Measurements from ENCODE around the gene ZFP91. TPM values are rescaled to one million over a fixed set of nuclear protein-coding genes. Genes with fewer than 3 reads are reported as not detected.
A peak's percentile ranks its signal among the peaks of the same experiment; 100 is the strongest.

Gene ZFP91
- total RNA-seq, 2 experiments from 2014 or later, result 46.5 to 46.7 TPM

DNA sequence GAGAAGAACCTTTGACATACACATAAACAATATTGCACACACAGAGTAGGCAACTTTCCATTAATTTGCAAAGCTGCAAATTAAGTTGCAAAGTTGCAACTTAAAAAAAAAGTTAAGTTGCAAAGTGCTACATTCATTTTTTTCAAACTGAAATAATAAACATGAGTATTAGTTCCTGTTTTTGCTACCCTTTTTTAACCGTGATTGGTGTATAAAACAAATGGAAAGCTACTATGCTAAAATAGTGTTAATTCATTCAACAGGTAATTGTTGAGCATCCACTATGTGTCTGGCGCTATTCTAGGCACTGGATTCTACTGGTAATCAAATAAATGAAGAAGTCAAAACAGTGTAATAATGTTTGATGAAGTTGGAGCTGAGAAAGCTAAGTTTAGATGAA lies 8.1 kb downstream of the ZFP91 start:
- ATAC-seq (ENCODE audit: poor library complexity), result no peak
- intact Hi-C loops (cut with DNase I, micrococcal nuclease), result loop anchor here in 1 of 2 experiments (10.0 kb wide), 2 partner anchors 872 to 1262 kb away; partner anchors contain the start of genes MED19, TMX2 and TNKS1BP1
- no peaks in the 10 kb centered on the region for H3K27me3 ChIP-seq (ENCODE audit: control insufficient read depth in 1 of 2, insufficient read depth in 2 of 2, low read length in 2 of 2)
- no peaks in the 10 kb centered on the region for H3K4me1 ChIP-seq (ENCODE audit: insufficient read depth, low read length)
- CTCF ChIA-PET, result interaction anchor here (2.9 kb wide), 1 partner anchor 19 kb away, joined by 13 read pairs; no protein-coding TSS in a partner anchor
- no peaks in the 10 kb centered on the region for H3K9me3 ChIP-seq (ENCODE audit: control insufficient read depth in 1 of 2, insufficient read depth in 1 of 2, low read length in 2 of 2)
- Mint-ChIP-seq H3K36me3 (ENCODE audit: low read depth) (peaks cover 64% of the 10 kb centered on the region), H3K27me3 (no peaks in the 10 kb centered on the region), H3K9me3 (no peaks in the 10 kb centered on the region), H3K4me1 (ENCODE audit: low read depth) (peaks cover 70% of the 10 kb centered on the region), H3K4me3 (no peak overlapping the region), H3K27ac (no peak overlapping the region)
- POLR2A ChIA-PET, result no interaction called here
- TF ChIP-seq, protein P1, sequence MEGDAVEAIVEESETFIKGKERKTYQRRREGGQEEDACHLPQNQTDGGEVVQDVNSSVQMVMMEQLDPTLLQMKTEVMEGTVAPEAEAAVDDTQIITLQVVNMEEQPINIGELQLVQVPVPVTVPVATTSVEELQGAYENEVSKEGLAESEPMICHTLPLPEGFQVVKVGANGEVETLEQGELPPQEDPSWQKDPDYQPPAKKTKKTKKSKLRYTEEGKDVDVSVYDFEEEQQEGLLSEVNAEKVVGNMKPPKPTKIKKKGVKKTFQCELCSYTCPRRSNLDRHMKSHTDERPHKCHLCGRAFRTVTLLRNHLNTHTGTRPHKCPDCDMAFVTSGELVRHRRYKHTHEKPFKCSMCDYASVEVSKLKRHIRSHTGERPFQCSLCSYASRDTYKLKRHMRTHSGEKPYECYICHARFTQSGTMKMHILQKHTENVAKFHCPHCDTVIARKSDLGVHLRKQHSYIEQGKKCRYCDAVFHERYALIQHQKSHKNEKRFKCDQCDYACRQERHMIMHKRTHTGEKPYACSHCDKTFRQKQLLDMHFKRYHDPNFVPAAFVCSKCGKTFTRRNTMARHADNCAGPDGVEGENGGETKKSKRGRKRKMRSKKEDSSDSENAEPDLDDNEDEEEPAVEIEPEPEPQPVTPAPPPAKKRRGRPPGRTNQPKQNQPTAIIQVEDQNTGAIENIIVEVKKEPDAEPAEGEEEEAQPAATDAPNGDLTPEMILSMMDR (IDR thresholded peaks at IDR 0.05), result no peak
- H3K27ac ChIP-seq (ENCODE audit: low read depth in 1 of 2, low read length in 2 of 2), result no peak overlapping the region
- H3K4me3 ChIP-seq (ENCODE audit: low read length), result no peak overlapping the region
- peaks cover 27% of the 10 kb centered on the region for H3K36me3 ChIP-seq (ENCODE audit: insufficient read depth, low read length)
- no peak for DNase-seq

DNA sequence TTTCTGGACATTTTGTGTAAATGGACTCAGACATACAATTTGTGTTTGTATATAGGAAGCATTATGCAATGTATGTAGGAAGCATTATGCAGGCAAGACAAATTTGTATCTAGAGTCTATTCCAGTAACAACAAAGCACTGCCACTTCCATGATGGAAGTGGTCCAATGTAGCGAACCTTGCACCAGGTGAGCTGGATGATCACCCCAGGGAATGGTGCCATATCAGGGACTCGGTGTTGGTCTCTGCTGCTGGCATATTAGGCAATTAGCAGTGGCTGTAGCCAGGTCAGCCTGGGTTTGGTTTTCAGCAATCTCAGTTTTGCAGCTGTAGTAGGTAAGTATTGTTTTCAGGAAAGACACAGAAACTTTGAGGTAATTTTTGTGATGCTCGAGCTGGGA lies 12.8 kb downstream of the ZFP91 start:
- H3K4me3 ChIP-seq (ENCODE audit: low read length), result no peak overlapping the region
- H3K27me3 Mint-ChIP-seq, result no peaks in the 10 kb centered on the region
- intact Hi-C loops (cut with DNase I, micrococcal nuclease), result no loop called here
- H3K36me3 Mint-ChIP-seq (ENCODE audit: low read depth), result peaks cover 57% of the 10 kb centered on the region
- POLR2A ChIA-PET, result interaction anchor here (1.2 kb wide), 1 partner anchor 23 kb away, joined by 3 read pairs; no protein-coding TSS in a partner anchor
- no peaks in the 10 kb centered on the region for H3K27me3 ChIP-seq (ENCODE audit: control insufficient read depth in 1 of 2, insufficient read depth in 2 of 2, low read length in 2 of 2)
- H3K27ac Mint-ChIP-seq, result peak overlapping the region; percentile 5
- peaks cover 79% of the 10 kb centered on the region for H3K4me1 Mint-ChIP-seq (ENCODE audit: low read depth)
- CTCF ChIA-PET, result no interaction called here
- H3K36me3 ChIP-seq (ENCODE audit: insufficient read depth, low read length), result peaks cover 29% of the 10 kb centered on the region
- no peak overlapping the region for H3K27ac ChIP-seq (ENCODE audit: low read depth in 1 of 2, low read length in 2 of 2)
- TF ChIP-seq, protein P1 (IDR thresholded peaks at IDR 0.05), result no peak
- ATAC-seq (ENCODE audit: poor library complexity) (no peak), DNase-seq (no peak)
- H3K9me3 ChIP-seq (ENCODE audit: control insufficient read depth in 1 of 2, insufficient read depth in 1 of 2, low read length in 2 of 2), result no peaks in the 10 kb centered on the region
- no peak overlapping the region for H3K4me3 Mint-ChIP-seq
- H3K4me1 ChIP-seq (ENCODE audit: insufficient read depth, low read length), result peaks cover 14% of the 10 kb centered on the region
- no peaks in the 10 kb centered on the region for H3K9me3 Mint-ChIP-seq

DNA sequence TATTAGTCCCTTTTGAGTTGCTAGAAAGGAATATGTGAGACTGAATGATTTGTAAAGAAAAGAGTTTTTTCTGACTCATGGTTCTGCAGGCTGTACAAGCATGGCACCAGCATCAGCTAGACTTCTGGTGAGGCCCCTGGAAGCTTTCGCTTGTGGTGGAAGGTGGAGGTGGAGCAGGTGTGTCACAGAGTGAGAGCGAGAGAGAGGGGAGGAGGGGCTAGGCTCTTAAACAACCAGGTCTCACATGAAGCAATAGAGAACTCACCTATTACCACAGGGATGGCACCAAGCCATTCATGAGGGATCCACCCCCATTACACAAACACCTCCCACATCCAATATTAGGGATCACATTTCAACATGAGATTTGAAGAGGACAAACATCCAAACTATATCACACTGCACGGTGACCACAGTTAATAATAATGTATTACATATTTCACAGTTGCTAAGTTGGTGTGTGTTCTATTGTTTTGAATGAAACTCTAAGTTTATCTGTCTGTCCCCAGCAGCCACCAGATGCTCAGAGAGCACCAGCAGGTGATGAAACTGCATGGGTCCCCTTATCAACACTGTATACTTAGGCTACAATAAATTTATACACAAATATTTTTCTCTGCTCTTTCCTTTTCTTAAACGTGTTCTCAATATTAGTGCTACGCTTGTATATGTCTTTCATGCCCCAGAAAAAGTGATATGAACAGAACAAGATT lies 14.1 kb downstream of the ZFP91 start:
- H3K4me1 Mint-ChIP-seq (ENCODE audit: low read depth), result peaks cover 79% of the 10 kb centered on the region
- H3K27ac ChIP-seq (ENCODE audit: low read depth in 1 of 2, low read length in 2 of 2), result no peak overlapping the region
- TF ChIP-seq, protein P1 (IDR thresholded peaks at IDR 0.05), result no peak
- peaks cover 22% of the 10 kb centered on the region for H3K36me3 ChIP-seq (ENCODE audit: insufficient read depth, low read length)
- H3K4me1 ChIP-seq (ENCODE audit: insufficient read depth, low read length), result peaks cover 14% of the 10 kb centered on the region
- H3K4me3 ChIP-seq (ENCODE audit: low read length), result no peak overlapping the region
- peaks cover 47% of the 10 kb centered on the region for H3K36me3 Mint-ChIP-seq (ENCODE audit: low read depth)
- H3K9me3 Mint-ChIP-seq, result no peaks in the 10 kb centered on the region
- H3K9me3 ChIP-seq (ENCODE audit: control insufficient read depth in 1 of 2, insufficient read depth in 1 of 2, low read length in 2 of 2), result no peaks in the 10 kb centered on the region
- H3K27me3 Mint-ChIP-seq, result no peaks in the 10 kb centered on the region
- H3K27me3 ChIP-seq (ENCODE audit: control insufficient read depth in 1 of 2, insufficient read depth in 2 of 2, low read length in 2 of 2), result no peaks in the 10 kb centered on the region
- intact Hi-C loops (cut with DNase I, micrococcal nuclease), result no loop called here
- CTCF ChIA-PET, result no interaction called here
- POLR2A ChIA-PET, result interaction anchor here (1.2 kb wide), 1 partner anchor 25 kb away, joined by 3 read pairs; no protein-coding TSS in a partner anchor
- H3K4me3 Mint-ChIP-seq, result no peak overlapping the region
- H3K27ac Mint-ChIP-seq, result peak overlapping the region; percentile 57
- ATAC-seq (ENCODE audit: poor library complexity) (peak; percentile 82), DNase-seq (peak in 3 of 14 experiments; percentile 21 to 30 (median 25))

All from CD4-positive, alpha-beta T cell (primary cell).